ENCODE results near the gene MACF1.
A peak's percentile ranks its signal among the peaks of the same experiment; 100 is the strongest.
"Not testable (repeated sequence)": the region's sequence is repeated elsewhere in the genome, so short reads cannot be mapped to it uniquely, and the experiment has no call there.

Gene MACF1

GRCh38 chr1:39517936-39518335 is 313.4 kb downstream of the MACF1 start:
- not testable (repeated sequence) for H3K27ac ChIP-seq; H3K9ac ChIP-seq; H3K4me2 ChIP-seq; H3K9me3 ChIP-seq (replicated peaks in 1 of 11); H4K20me1 ChIP-seq; H3K4me1 ChIP-seq; H3K4me3 ChIP-seq; H3K36me3 ChIP-seq
- H3K27me3 ChIP-seq: peaks cover 6 to 28% (median 18%) of the 10 kb centered on the region in 11 experiments

- not testable (repeated sequence) for H3K36me3 ChIP-seq; H3K9me3 ChIP-seq (replicated peaks in 1 of 11)
- H3K4me1 ChIP-seq: peaks cover 0 to 20% (median 14%) of the 10 kb centered on the region in 10 experiments; a peak in 16 of 20 replicates
Observed at GRCh38 chr1:39519376-39519775, 314.9 kb downstream of the MACF1 start.

DNA sequence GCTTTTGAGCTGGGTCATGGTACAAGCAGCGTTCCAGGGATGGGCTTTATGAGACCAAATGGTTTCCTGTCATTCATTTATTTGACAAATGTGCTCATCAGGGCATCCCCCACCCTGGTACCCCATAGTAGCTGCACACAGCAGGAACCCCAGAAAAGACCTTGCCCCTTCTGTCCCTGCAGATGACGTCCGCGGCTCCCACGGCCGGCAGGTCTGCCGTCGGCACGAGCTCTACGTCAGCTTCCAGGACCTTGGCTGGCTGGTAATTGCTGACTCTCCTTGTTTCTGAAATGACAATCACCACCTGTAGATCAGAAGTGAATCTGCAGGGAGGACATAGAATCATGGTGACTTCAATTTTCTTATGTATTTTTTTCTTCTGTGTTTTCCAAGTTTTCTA is 317.7 kb downstream of the MACF1 start:
- peaks cover 0 to 14% (median 8%) of the 10 kb centered on the region in 11 experiments; a peak in 14 of 22 replicates for H3K36me3 ChIP-seq
- H3K27me3 ChIP-seq; H3K4me2 ChIP-seq; H3K9ac ChIP-seq; H3K9me3 ChIP-seq (replicated peaks in 1 of 11); H3K4me3 ChIP-seq; H3K27ac ChIP-seq: not testable (repeated sequence)
- peaks cover 15 to 46% (median 42%) of the 10 kb centered on the region in 10 experiments for H3K4me1 ChIP-seq
- H4K20me1 ChIP-seq: peaks cover 0 to 43% (median 13%) of the 10 kb centered on the region in 11 experiments; a peak in 10 of 22 replicates

More at GRCh38 chr1:39519376-39519775, 314.9 kb downstream of the MACF1 start:
- H3K9ac ChIP-seq, H3K4me3 ChIP-seq, H3K27ac ChIP-seq, H3K4me2 ChIP-seq: not testable (repeated sequence)
- peaks cover 5 to 19% (median 14%) of the 10 kb centered on the region in 11 experiments for H3K27me3 ChIP-seq
- peaks cover 0 to 15% (median 0%) of the 10 kb centered on the region in 11 experiments; a peak in 5 of 22 replicates for H4K20me1 ChIP-seq

- no peak overlapping the region for H3K4me3 ChIP-seq
- peaks cover 0 to 6% (median 0%) of the 10 kb centered on the region in 11 experiments; a peak in 1 of 22 replicates for H3K27me3 ChIP-seq
- no peak for TF ChIP-seq Cebpa-rat (IDR thresholded peaks at IDR 0.05)
- H3K9ac ChIP-seq: no peak overlapping the region
- peaks cover 0 to 44% (median 13%) of the 10 kb centered on the region in 11 experiments; a peak in 10 of 22 replicates for H4K20me1 ChIP-seq
- H3K4me1 ChIP-seq: peaks cover 15 to 47% (median 42%) of the 10 kb centered on the region in 10 experiments
- H3K9me3 ChIP-seq (replicated peaks in 1 of 11): no peaks in the 10 kb centered on the region
- peaks cover 6 to 21% (median 15%) of the 10 kb centered on the region in 11 experiments; a peak in 19 of 22 replicates for H3K36me3 ChIP-seq
- peak overlapping the region in 6 of 11 experiments; percentile 75 to 94 (median 78); a peak in 10 of 22 replicates for H3K4me2 ChIP-seq
- no peak overlapping the region for H3K27ac ChIP-seq
Observed at GRCh38 chr1:39522661-39523567, 318.4 kb downstream of the MACF1 start.

GRCh38 chr1:39524171-39524570 is 319.7 kb downstream of the MACF1 start:
- Histone ChIP-seq H4K20me1 (peaks cover 0 to 46% (median 13%) of the 10 kb centered on the region in 11 experiments; a peak in 11 of 22 replicates), H3K27ac (no peak overlapping the region), H3K9ac (peak overlapping the region in 4 of 11 experiments; percentile 28 to 45 (median 40); a peak in 6 of 22 replicates), H3K9me3 (replicated peaks in 1 of 11) (no peaks in the 10 kb centered on the region), H3K4me2 (peak overlapping the region in 9 of 11 experiments; percentile 52 to 94 (median 77); a peak in 18 of 22 replicates), H3K27me3 (peaks cover 0 to 6% (median 0%) of the 10 kb centered on the region in 11 experiments; a peak in 1 of 22 replicates), H3K36me3 (peaks cover 18 to 33% (median 27%) of the 10 kb centered on the region in 11 experiments), H3K4me3 (no peak overlapping the region), H3K4me1 (peaks cover 15 to 47% (median 42%) of the 10 kb centered on the region in 10 experiments)
- no peak for TF ChIP-seq Cebpa-rat (IDR thresholded peaks at IDR 0.05)

- Histone ChIP-seq H3K27me3 (peaks cover 0 to 6% (median 0%) of the 10 kb centered on the region in 11 experiments; a peak in 1 of 22 replicates), H3K4me2 (peak overlapping the region; percentile 47 to 94 (median 76); a peak in 20 of 22 replicates), H3K4me3 (no peak overlapping the region), H3K4me1 (peaks cover 16 to 47% (median 42%) of the 10 kb centered on the region in 10 experiments), H3K36me3 (peaks cover 21 to 39% (median 32%) of the 10 kb centered on the region in 11 experiments), H3K27ac (no peak overlapping the region), H3K9ac (peak overlapping the region in 5 of 11 experiments; percentile 19 to 45 (median 38); a peak in 7 of 22 replicates), H3K9me3 (replicated peaks in 1 of 11) (no peaks in the 10 kb centered on the region), H4K20me1 (peaks cover 0 to 52% (median 13%) of the 10 kb centered on the region in 11 experiments; a peak in 11 of 22 replicates)
- TF ChIP-seq Cebpa-rat (IDR thresholded peaks at IDR 0.05): no peak
Observed at GRCh38 chr1:39524591-39525365, 320.3 kb downstream of the MACF1 start.

DNA sequence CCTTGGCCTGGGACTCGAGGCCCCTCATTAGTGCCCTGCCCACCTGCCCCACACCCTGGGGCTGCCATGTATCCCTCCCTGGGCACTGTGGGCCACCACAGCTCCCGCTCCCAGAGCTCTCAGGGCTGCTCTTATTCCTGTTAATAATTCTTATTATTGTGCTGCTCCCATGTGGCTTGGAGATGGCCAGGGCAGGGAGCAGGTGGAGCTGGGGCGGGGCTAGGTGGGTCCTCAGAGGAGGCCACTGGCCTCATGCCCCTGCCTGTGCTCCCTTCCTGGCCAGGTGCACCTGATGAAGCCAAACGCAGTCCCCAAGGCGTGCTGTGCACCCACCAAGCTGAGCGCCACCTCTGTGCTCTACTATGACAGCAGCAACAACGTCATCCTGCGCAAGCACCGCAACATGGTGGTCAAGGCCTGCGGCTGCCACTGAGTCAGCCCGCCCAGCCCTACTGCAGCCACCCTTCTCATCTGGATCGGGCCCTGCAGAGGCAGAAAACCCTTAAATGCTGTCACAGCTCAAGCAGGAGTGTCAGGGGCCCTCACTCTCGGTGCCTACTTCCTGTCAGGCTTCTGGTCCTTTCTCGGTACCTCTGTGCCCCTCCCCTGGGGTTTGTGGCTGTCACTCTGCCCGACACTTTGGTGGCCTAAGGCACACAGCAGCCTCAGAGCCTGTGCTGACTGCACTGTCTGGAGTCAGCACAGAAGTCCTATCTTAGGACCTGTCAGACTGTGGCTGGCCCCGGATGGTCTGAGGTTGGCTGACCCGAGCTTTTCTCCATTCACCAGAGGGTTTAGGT is 321.1 kb downstream of the MACF1 start:
- TF ChIP-seq Cebpa-rat (IDR thresholded peaks at IDR 0.05): no peak
- no peaks in the 10 kb centered on the region for H3K9me3 ChIP-seq (replicated peaks in 1 of 11)
- H3K4me3 ChIP-seq: 0 out of 20 replicates have a peak overlapping the region, but pooled peaks of 1 of the 10 experiments have one; percentile 11
- H3K36me3 ChIP-seq: peaks cover 29 to 47% (median 40%) of the 10 kb centered on the region in 11 experiments
- H3K4me2 ChIP-seq: peak overlapping the region; percentile 47 to 94 (median 76)
- peak overlapping the region in 6 of 11 experiments; percentile 11 to 57 (median 31); a peak in 9 of 22 replicates for H3K9ac ChIP-seq
- H3K4me1 ChIP-seq: peaks cover 24 to 48% (median 45%) of the 10 kb centered on the region in 10 experiments
- peak overlapping the region in 1 of 11 experiments; percentile 22; a peak in 1 of 22 replicates for H3K27ac ChIP-seq
- H4K20me1 ChIP-seq: peaks cover 0 to 60% (median 13%) of the 10 kb centered on the region in 11 experiments; a peak in 11 of 22 replicates
- H3K27me3 ChIP-seq: peaks cover 0 to 6% (median 0%) of the 10 kb centered on the region in 11 experiments; a peak in 1 of 22 replicates

Data from BLaER1 treated with 17β-estradiol and CSF1 and Interleukin-3, amounts not matched to agents 10 nM and 100 nM (cell line).